GM19023 (cell line): ENCODE results near the gene MIPOL1.
"Not testable (repeated sequence)": the region's sequence is repeated elsewhere in the genome, so short reads cannot be mapped to it uniquely, and the experiment has no call there.

Source experiments
- ATAC-seq: cut with Tn5 transposase; IDR thresholded peaks from one replicate; pipeline ENCODE4 v1.9.1; 2021; ENCODE audit warnings: mild to moderate bottlenecking, moderate library complexity; ENCODE audit not compliant: unreplicated experiment

MIPOL1 gene

DNA sequence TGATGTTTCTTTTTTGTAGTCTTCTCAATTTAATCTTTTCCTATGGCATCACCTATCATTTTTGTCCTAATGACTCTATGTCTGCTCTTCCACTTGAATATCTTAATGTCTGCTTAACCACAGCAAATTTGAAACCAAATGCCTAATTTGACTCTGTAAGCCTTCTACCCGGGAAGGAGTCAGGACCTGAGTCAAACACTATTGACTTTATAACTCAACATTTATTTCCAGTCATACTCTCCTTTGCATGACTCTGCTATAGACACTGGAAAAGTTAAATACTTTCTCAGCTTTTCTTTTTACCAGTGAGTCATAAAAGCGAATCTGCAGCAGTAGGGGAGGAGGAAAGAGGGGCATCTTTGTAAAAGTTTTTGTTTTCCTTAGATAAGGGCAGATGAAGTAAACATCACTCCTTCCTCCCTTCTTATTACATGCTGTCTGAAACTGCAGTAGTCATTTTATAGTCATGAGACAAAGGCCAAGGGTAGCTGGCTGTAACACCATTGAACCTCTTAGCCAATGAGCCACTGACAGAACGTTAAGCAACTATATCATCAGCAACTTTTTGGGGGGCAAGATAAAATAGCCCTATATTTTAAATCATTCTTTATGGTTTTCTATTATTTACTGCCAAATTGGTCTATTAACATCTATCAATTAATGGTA lies 179.3 kb downstream of the MIPOL1 start:
- no peak for ATAC-seq

DNA sequence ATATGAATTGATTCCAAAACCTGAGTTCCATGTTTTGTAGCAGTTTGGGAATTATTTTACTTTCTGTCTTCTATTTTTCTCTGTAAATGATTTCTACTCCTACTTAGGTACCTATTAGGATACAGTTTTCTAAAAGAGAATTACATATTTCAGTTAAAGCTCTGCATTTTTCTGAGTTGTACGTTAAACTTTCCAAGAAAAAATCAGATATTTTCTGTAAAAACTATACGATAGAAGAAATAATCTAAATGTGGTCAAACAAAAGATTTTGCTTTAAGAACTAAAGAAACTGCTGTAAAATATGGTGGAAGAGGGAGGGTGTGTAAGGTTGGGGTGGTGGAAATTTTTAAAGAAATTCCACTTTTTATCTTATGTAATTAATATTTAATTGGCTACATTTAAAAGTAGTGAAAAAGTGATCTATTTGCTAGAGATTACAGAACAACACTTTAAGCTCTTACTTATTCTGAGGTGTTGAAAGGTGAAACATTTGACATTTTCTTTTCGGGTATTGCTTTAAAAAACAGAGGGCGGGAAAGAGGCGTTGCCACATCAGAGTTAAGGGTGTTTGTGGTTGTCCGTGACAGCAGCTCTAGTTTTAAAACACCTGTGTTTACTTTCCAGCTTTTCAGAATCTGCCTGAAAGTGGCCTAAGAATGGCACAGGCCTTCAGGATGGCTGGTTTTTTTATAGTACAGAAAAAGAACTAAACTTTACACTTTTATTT lies 187.3 kb downstream of the MIPOL1 start:
- no peak for ATAC-seq

- ATAC-seq, result not testable (repeated sequence)
Observed at GRCh38 chr14:37397157-37397940, 199.6 kb downstream of the MIPOL1 start.

GRCh38 chr14:37397941-37398215 lies 200.1 kb downstream of the MIPOL1 start:
- no peak for ATAC-seq

DNA sequence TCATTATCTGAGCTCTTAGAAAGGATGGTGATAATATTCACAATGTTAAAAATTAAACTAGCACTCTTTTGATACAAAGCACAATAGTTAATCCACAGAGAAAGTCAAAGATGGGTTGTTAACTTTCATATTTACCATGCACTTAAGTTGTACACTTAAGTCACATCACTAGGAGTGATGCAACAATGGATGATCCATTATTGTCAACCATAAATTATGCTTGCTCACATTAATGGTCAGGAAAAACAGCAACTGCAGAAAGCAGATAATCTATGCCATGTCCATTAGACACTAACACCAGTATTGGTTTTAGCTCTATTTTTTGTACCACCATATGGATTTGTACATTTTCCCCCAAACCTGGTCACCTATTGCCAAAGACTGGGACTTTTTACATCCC lies 201.8 kb downstream of the MIPOL1 start:
- no peak for ATAC-seq

GRCh38 chr14:37401093-37401492 lies 203.4 kb downstream of the MIPOL1 start:
- ATAC-seq, result no peak

DNA sequence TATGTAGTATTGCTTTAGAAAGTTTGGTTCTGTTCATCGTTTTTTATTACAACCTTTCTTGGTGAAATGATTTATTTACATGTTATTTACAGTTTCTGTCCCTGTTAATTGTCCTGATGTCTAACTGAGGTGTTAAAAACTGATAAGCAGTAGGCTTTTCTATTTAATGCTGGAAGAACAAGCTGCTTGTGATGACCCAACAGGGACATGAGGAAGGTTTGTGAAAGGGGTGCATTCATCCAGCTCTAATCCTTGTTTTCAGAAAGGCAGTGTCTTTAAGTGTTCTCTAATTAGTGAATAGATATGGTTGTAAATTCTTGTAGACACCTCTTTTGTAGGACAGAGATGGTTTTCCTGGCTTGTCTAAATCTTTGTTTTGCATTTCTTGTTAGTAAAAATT lies 205.9 kb downstream of the MIPOL1 start:
- no peak for ATAC-seq

DNA sequence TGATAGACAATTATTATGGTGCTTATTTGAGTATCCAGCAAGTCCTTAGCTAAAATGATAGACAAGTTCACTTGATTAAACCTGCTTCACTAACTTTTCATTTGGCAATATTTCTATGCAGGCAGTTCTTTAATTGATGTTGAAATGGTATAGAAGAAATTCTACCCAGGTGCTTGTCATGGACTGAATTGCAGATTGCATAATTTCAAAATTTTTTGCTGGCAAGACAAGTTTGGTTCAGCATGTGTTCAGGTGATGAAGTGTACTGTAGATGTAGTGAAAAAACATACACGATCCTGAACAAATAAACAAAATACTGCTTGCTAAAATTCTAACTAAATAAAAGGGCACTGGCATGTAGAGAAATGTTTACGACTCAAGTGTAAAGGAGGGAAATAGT lies 208.4 kb downstream of the MIPOL1 start:
- no peak for ATAC-seq

GRCh38 chr14:37411079-37411735 lies 213.5 kb downstream of the MIPOL1 start:
- ATAC-seq, result no peak

DNA sequence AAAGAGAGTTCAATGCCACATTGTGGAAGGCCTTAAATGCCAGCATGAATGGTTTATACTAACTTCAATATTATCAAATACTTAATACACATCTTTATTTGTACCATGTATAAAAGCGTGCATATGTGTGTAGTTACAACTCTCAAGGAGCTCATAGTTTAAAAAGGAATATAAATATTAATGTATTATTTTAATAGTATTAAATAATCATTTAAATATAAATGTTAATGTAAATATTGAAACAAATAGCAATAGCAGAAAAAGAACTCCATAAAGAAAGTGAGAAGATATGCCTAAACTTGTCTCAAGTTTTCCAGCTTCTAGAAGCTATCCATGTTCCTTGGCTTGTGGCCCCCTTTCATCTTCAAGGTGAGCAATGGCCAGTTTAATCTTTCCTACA lies 215.3 kb downstream of the MIPOL1 start:
- ATAC-seq, result no peak

GRCh38 chr14:37413504-37414003 lies 215.8 kb downstream of the MIPOL1 start:
- no peak for ATAC-seq

GRCh38 chr14:37416264-37416663 lies 218.5 kb downstream of the MIPOL1 start:
- no peak for ATAC-seq

DNA sequence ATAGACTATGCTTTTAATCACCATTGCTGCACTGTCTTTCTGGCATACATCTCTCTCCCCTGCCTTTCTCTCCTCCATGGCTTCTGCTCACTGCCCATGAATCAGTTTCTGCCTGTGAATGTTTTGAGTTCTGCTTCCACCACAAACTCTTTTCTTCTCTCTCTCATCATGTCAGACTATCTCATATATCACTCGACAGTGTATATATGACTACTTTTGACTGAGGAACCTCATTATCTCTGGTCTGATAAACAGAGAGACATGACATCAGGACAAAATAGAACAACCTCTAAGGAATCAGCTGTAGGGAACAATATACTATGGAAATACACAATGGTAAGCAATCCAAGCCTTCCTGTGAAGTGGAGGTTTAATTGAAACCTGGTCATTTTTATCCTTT lies 219.4 kb downstream of the MIPOL1 start:
- no peak for ATAC-seq

DNA sequence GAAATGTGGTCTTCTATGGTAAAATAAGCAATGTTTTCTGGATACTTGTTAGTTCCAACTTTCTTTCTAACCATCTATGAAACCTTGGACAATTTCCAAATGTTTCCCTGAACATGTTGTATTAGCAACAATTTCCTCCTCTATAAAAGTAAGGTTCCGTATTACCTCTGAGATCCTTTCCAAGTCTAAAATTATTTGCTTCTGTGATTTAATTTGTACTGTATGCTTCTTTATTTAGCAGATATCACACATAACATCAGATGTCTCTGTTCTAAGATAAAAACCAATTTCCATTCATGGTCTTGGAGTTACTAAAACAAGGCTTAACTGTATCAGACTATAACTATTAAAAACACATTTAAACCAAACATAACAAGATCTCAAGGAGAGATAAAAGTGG lies 220.1 kb downstream of the MIPOL1 start:
- ATAC-seq, result no peak

GRCh38 chr14:37420622-37421021 lies 222.9 kb downstream of the MIPOL1 start:
- ATAC-seq, result no peak

DNA sequence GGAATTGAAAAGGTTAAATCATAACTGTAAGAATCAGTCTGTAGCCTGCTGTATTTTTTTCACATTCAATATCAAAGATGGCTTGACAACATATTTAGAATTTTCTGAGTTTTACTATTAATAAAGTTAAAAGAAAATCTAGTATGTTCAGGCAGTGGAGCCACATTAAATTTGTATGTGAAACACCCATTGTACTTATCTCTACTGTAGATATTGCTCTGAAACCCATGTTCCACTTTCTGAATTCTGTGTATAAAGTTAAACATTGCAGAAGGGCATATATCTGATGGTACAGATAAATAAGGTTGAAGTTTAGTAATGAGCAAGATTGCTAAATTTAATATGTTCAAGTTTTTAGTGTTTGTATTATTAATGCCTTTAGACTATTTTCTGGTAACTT lies 224.6 kb downstream of the MIPOL1 start:
- no peak for ATAC-seq

DNA sequence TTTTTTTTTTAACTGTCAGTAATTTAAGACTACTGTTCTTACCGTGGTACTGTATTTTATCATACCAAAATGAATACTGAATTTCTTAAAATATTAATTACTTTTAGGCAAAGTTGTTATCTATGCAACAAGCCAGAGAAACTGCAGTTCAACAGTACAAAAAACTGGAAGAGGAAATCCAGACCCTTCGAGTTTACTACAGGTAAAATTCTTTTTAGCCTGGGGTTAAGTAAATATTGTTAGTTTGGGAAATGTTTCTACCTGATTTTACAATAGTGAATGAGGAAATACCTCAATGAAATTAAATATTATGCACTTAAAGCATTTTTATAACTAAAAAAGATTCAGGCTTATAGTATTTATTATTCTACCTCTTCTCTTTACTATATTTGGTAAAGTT lies 225.0 kb downstream of the MIPOL1 start:
- no peak for ATAC-seq

DNA sequence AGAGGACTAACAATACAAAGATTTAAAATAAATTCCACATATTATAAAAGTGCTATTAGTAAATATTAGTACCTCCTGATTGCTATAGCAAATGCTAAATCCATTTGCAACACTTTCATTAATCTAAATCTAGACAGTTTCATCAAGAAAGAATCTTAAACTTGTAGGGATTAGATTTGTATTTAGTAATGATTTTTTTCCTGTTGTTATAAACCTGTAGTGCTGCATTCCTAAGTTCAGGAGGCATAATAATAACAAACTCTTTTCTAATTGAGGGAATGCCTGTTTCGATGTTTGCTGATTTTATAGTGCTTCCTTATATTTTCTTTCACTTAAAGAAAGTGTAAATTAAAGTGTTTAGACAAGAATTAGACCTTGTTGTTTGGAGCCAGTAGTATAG lies 231.2 kb downstream of the MIPOL1 start:
- no peak for ATAC-seq

DNA sequence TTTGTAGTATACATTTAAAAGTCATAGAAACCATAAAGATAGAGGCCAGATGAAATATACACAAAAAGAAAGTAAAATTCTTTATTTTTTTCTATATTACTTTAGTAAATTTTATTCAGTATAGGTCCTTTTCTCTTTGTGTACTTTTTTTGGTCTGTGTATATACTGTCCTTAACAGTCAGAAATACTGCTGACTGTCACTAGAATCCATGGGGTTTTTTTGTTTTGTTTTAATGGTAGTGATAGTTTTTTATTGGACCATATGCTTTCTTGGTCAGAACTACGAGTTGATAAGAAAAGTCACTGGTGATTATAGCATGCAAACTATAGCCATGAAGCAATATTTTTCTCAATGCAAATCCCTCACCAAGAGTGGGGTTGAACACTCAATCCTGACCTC lies 231.9 kb downstream of the MIPOL1 start:
- no peak for ATAC-seq

- no peak for ATAC-seq
Observed at GRCh38 chr14:37434867-37435266, 237.1 kb downstream of the MIPOL1 start.

DNA sequence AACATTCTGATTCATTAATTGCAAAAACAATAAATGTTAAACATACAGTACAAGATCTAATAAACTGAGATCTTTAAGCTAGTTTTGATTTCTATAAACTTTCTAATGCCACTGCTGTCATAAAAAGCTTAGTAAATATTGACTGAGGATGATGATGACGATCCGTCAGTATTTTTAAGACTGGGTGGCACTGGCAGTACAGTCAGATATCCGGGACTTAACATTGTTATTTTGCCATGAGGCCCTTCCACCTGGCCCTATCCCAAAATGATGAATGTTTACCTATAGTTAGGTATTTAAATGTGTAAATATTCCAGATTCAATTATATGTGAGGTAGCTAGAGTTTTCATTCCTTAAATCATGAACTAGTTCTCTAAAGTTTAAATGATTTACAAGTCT lies 238.8 kb downstream of the MIPOL1 start:
- ATAC-seq, result no peak
